ENCODE results near the gene TEX30.

Gene TEX30

DNA sequence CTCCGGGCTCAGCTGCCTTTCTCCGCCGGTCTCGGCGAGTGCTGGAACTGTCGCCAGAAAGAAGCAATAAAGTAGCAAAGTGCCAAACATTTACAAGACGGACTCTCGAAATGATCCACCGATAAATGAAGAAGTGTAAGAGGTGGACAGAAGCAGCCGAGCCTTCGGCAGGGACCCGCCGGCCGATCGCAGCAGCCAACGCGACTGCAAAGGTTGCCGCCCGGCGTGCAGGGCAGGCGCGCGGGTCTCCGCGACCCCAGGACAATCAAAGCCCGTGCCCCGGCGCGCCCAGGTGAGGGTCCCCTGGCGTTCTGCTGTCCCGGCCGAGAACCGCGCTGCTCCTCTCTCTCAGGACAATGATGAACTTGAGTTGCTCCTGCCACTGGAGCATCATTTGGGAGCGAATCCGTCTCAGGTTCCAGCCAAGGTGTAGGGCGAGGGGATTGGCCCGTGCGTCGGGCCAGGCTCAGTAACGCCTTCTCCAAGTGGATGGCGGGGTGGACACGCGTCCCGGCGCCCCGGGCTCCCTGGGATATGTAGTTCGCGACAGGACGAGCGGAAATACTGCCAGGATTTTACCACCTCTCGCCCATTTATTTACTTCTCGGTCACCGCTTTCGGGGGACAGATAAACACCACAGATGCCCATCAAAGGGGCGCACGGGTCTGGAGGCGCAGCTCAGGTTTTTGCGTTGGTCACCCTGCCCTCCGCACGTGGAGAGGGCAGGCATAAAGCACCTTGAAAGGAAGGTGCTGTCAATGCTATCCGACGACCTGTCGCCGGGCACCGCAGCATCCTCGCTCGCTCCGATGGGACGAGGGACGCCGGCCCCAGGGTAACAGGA, 25.2 kb upstream of the TEX30 start, which contains the start of the genes BIVM and POGLUT2:
BIVM (plus strand) TSS at position 539 of the 845 bp plus-strand sequence. CDS start 8,149 bp downstream, outside the sequence.
POGLUT2 (minus strand) TSS at position 396 of the 845 bp plus-strand sequence; CDS start at position 90, 306 bp downstream.
- peak; percentile 93 for DNase-seq
- Histone ChIP-seq H3K4me1 (ENCODE audit: low read length) (peaks cover 4% of the 10 kb centered on the region), H3K27me3 (replicated peaks; ENCODE audit: insufficient read depth, low read length) (no peaks in the 10 kb centered on the region), H3K4me3 (ENCODE audit: low read length) (peak within 1 kb of the TSS; percentile 99), H3K36me3 (replicated peaks; ENCODE audit: insufficient read depth, low read length) (no peaks in the 10 kb centered on the region), H3K9ac (ENCODE audit: low read length) (peak within 1 kb of the TSS; percentile 72), H3K9me2 (replicated peaks; ENCODE audit: insufficient read depth, low read length) (no peaks in the 10 kb centered on the region), H4K20me1 (ENCODE audit: insufficient read depth, low read length) (no peaks in the 10 kb centered on the region), H3K4me2 (ENCODE audit: low read depth, low read length) (peak within 1 kb of the TSS; percentile 92), H2AFZ (ENCODE audit: low read length) (peak within 1 kb of the TSS; percentile 92), H3K79me2 (ENCODE audit: low read length) (peaks cover 54% of the 10 kb centered on the region), H3K9me3 (replicated peaks; ENCODE audit: insufficient read depth, low read length) (no peaks in the 10 kb centered on the region), H3F3A (ENCODE audit: insufficient read depth, low read length) (peaks cover 17% of the 10 kb centered on the region), H3K27ac (ENCODE audit: low read length) (peak within 1 kb of the TSS; percentile 53; the same call in 1 of the 2 replicates)
- TF ChIP-seq, protein P1, sequence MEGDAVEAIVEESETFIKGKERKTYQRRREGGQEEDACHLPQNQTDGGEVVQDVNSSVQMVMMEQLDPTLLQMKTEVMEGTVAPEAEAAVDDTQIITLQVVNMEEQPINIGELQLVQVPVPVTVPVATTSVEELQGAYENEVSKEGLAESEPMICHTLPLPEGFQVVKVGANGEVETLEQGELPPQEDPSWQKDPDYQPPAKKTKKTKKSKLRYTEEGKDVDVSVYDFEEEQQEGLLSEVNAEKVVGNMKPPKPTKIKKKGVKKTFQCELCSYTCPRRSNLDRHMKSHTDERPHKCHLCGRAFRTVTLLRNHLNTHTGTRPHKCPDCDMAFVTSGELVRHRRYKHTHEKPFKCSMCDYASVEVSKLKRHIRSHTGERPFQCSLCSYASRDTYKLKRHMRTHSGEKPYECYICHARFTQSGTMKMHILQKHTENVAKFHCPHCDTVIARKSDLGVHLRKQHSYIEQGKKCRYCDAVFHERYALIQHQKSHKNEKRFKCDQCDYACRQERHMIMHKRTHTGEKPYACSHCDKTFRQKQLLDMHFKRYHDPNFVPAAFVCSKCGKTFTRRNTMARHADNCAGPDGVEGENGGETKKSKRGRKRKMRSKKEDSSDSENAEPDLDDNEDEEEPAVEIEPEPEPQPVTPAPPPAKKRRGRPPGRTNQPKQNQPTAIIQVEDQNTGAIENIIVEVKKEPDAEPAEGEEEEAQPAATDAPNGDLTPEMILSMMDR (IDR thresholded peaks at IDR 0.05; ENCODE audit: low read length), result no peak
- TF ChIP-seq EZH2 (optimal IDR thresholded peaks at IDR 0.05; ENCODE audit: low read depth, low read length), result no peak
- no peak for TF ChIP-seq EZH2phosphoT487 (IDR thresholded peaks at IDR 0.05; ENCODE audit: low read length)

DNA sequence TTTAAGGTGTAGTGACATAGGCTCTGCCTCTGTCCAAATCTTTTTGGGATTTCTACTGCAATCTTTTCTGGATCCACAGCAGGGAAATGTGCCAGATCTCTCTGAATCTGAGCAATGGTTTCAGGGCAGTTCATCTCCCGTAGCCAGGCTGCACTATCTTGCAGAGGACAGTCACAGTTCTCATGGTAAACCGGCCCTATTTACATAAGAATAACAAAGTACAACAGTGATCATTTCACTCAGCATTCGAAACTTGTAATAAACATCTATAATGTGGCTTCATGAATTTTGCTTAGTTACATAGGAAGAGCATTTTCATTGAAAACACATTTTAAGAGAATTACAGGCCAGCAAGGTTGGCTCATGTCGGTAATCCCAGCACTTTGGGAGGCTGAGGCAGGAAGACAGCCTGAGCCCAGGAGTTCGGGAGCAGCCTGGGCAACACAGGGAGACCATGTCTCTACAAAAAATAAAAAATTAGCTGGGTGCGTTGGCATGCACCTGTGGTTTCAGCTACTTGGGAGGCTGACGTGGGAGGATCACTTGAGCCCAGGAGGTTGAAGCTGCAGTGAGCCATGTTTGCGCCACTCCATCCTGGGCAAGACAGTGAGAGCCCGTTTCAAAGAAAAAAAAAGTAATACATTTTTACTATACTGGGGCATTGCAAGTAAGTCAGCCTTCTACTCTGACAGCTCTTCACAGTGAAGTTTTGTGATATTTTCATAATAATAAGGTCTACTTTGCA, 20.2 kb upstream of the TEX30 start:
- TF ChIP-seq EZH2phosphoT487 (IDR thresholded peaks at IDR 0.05; ENCODE audit: low read length) (no peak), EZH2 (optimal IDR thresholded peaks at IDR 0.05; ENCODE audit: low read depth, low read length) (no peak)
- TF ChIP-seq, protein P1 (IDR thresholded peaks at IDR 0.05; ENCODE audit: low read length), result no peak
- DNase-seq, result no peak
- H3K27ac ChIP-seq (ENCODE audit: low read length), result no peak overlapping the region
- H3K9ac ChIP-seq (ENCODE audit: low read length), result no peak overlapping the region
- no peak overlapping the region for H3K4me2 ChIP-seq (ENCODE audit: low read depth, low read length)
- peaks cover 8% of the 10 kb centered on the region; the same call in 1 of the 2 replicates for H3K36me3 ChIP-seq (replicated peaks; ENCODE audit: insufficient read depth, low read length)
- no peak overlapping the region for H3K4me3 ChIP-seq (ENCODE audit: low read length)
- no peak overlapping the region for H2AFZ ChIP-seq (ENCODE audit: low read length)
- no peaks in the 10 kb centered on the region for H4K20me1 ChIP-seq (ENCODE audit: insufficient read depth, low read length)
- H3K4me1 ChIP-seq (ENCODE audit: low read length), result peaks cover 4% of the 10 kb centered on the region
- no peaks in the 10 kb centered on the region for H3K27me3 ChIP-seq (replicated peaks; ENCODE audit: insufficient read depth, low read length)
- H3K79me2 ChIP-seq (ENCODE audit: low read length), result peaks cover 22% of the 10 kb centered on the region
- H3K9me2 ChIP-seq (replicated peaks; ENCODE audit: insufficient read depth, low read length), result no peaks in the 10 kb centered on the region
- H3F3A ChIP-seq (ENCODE audit: insufficient read depth, low read length), result peaks cover 17% of the 10 kb centered on the region
- no peaks in the 10 kb centered on the region for H3K9me3 ChIP-seq (replicated peaks; ENCODE audit: insufficient read depth, low read length)

DNA sequence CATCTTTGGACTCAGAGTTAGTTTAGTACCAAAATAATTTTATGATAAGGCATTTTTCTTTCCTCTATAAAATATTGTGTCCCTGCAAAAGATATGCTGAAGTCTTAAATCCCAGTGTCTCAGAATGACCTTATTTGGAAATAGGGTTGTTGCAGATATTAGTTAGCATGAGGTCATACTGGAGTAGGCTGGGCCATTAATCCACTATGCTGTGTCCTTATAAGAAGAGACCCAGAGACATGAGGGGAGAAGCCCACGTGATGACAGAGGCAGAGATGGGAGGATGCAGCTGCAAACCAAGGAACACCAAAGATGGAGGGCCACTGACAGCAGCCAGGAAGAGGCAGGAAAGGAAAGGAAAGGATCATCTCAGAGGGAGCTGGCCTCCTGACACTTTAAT, 18.8 kb upstream of the TEX30 start:
- H3K9me3 ChIP-seq (replicated peaks; ENCODE audit: insufficient read depth, low read length), result no peaks in the 10 kb centered on the region

More for the DNA sequence above, 18.8 kb upstream of the TEX30 start:
- Histone ChIP-seq H3K9me2 (replicated peaks; ENCODE audit: insufficient read depth, low read length) (no peaks in the 10 kb centered on the region), H3K27ac (ENCODE audit: low read length) (no peak overlapping the region), H4K20me1 (ENCODE audit: insufficient read depth, low read length) (no peaks in the 10 kb centered on the region), H3K4me2 (ENCODE audit: low read depth, low read length) (no peak overlapping the region), H2AFZ (ENCODE audit: low read length) (no peak overlapping the region), H3F3A (ENCODE audit: insufficient read depth, low read length) (peaks cover 5% of the 10 kb centered on the region; the same call in 1 of the 2 replicates), H3K36me3 (replicated peaks; ENCODE audit: insufficient read depth, low read length) (peaks cover 8% of the 10 kb centered on the region; the same call in 1 of the 2 replicates), H3K79me2 (ENCODE audit: low read length) (peaks cover 8% of the 10 kb centered on the region), H3K4me1 (ENCODE audit: low read length) (peaks cover 4% of the 10 kb centered on the region), H3K27me3 (replicated peaks; ENCODE audit: insufficient read depth, low read length) (no peaks in the 10 kb centered on the region), H3K4me3 (ENCODE audit: low read length) (no peak overlapping the region), H3K9ac (ENCODE audit: low read length) (no peak overlapping the region)
- no peak for TF ChIP-seq EZH2phosphoT487 (IDR thresholded peaks at IDR 0.05; ENCODE audit: low read length)
- DNase-seq, result no peak

All from MM.1S (cell line).